ENCODE results near the gene ABCC8.

The ABCC8 gene

GRCh38 chr11:17369684-17370243 is 106.9 kb downstream of the ABCC8 start:
- Histone ChIP-seq H3K4me1 (ENCODE audit: control insufficient read depth, insufficient read depth, low read length, poor library complexity, severe bottlenecking) (no peaks in the 10 kb centered on the region), H3K4me3 (ENCODE audit: insufficient read depth, low read depth, low read length, poor library complexity, severe bottlenecking) (no peak overlapping the region), H3K27me3 (replicated peaks; ENCODE audit: control insufficient read depth, insufficient read depth, low read length, poor library complexity, severe bottlenecking) (no peaks in the 10 kb centered on the region), H3K9me3 (ENCODE audit: control insufficient read depth, low read length) (peaks cover 7% of the 10 kb centered on the region), H3K36me3 (ENCODE audit: control insufficient read depth, insufficient read depth, low read length) (no peaks in the 10 kb centered on the region), H3K27ac (ENCODE audit: insufficient read depth, low read length, poor library complexity, severe bottlenecking) (no peak overlapping the region)
- no peak for DNase-seq

- no peak for DNase-seq
- H3K36me3 ChIP-seq (ENCODE audit: control insufficient read depth, insufficient read depth, low read length) = no peaks in the 10 kb centered on the region
Measured at GRCh38 chr11:17369094-17369493, 107.6 kb downstream of the ABCC8 start.

GRCh38 chr11:17368551-17368950 is 108.1 kb downstream of the ABCC8 start:
- peaks cover 7% of the 10 kb centered on the region for H3K9me3 ChIP-seq (ENCODE audit: control insufficient read depth, low read length)
- H3K36me3 ChIP-seq (ENCODE audit: control insufficient read depth, insufficient read depth, low read length) = no peaks in the 10 kb centered on the region

More at GRCh38 chr11:17369094-17369493, 107.6 kb downstream of the ABCC8 start:
- H3K27ac ChIP-seq (ENCODE audit: insufficient read depth, low read length, poor library complexity, severe bottlenecking) = no peak overlapping the region
- H3K4me3 ChIP-seq (ENCODE audit: insufficient read depth, low read depth, low read length, poor library complexity, severe bottlenecking) = no peak overlapping the region
- peaks cover 7% of the 10 kb centered on the region for H3K9me3 ChIP-seq (ENCODE audit: control insufficient read depth, low read length)
- no peaks in the 10 kb centered on the region for H3K27me3 ChIP-seq (replicated peaks; ENCODE audit: control insufficient read depth, insufficient read depth, low read length, poor library complexity, severe bottlenecking)
- H3K4me1 ChIP-seq (ENCODE audit: control insufficient read depth, insufficient read depth, low read length, poor library complexity, severe bottlenecking) = no peaks in the 10 kb centered on the region

GRCh38 chr11:17366495-17366894 is 110.2 kb downstream of the ABCC8 start:
- Histone ChIP-seq H3K36me3 (ENCODE audit: control insufficient read depth, insufficient read depth, low read length) (no peaks in the 10 kb centered on the region), H3K9me3 (ENCODE audit: control insufficient read depth, low read length) (no peaks in the 10 kb centered on the region), H3K4me1 (ENCODE audit: control insufficient read depth, insufficient read depth, low read length, poor library complexity, severe bottlenecking) (no peaks in the 10 kb centered on the region), H3K4me3 (ENCODE audit: insufficient read depth, low read depth, low read length, poor library complexity, severe bottlenecking) (no peak overlapping the region), H3K27me3 (replicated peaks; ENCODE audit: control insufficient read depth, insufficient read depth, low read length, poor library complexity, severe bottlenecking) (no peaks in the 10 kb centered on the region), H3K27ac (ENCODE audit: insufficient read depth, low read length, poor library complexity, severe bottlenecking) (no peak overlapping the region)
- no peak for DNase-seq

More at GRCh38 chr11:17368551-17368950, 108.1 kb downstream of the ABCC8 start:
- no peaks in the 10 kb centered on the region for H3K27me3 ChIP-seq (replicated peaks; ENCODE audit: control insufficient read depth, insufficient read depth, low read length, poor library complexity, severe bottlenecking)
- no peaks in the 10 kb centered on the region for H3K4me1 ChIP-seq (ENCODE audit: control insufficient read depth, insufficient read depth, low read length, poor library complexity, severe bottlenecking)
- DNase-seq = no peak
- H3K27ac ChIP-seq (ENCODE audit: insufficient read depth, low read length, poor library complexity, severe bottlenecking) = no peak overlapping the region
- H3K4me3 ChIP-seq (ENCODE audit: insufficient read depth, low read depth, low read length, poor library complexity, severe bottlenecking) = no peak overlapping the region

GRCh38 chr11:17354601-17354991 is 122.0 kb downstream of the ABCC8 start:
- H3K27me3 ChIP-seq (replicated peaks; ENCODE audit: control insufficient read depth, insufficient read depth, low read length, poor library complexity, severe bottlenecking) = no peaks in the 10 kb centered on the region
- H3K4me3 ChIP-seq (ENCODE audit: insufficient read depth, low read depth, low read length, poor library complexity, severe bottlenecking) = no peak overlapping the region
- H3K4me1 ChIP-seq (ENCODE audit: control insufficient read depth, insufficient read depth, low read length, poor library complexity, severe bottlenecking) = peaks cover 28% of the 10 kb centered on the region
- no peaks in the 10 kb centered on the region for H3K36me3 ChIP-seq (ENCODE audit: control insufficient read depth, insufficient read depth, low read length)
- H3K27ac ChIP-seq (ENCODE audit: insufficient read depth, low read length, poor library complexity, severe bottlenecking) = no peak overlapping the region
- DNase-seq = peak; percentile 13 to 50 (median 23)
- no peaks in the 10 kb centered on the region for H3K9me3 ChIP-seq (ENCODE audit: control insufficient read depth, low read length)

- no peaks in the 10 kb centered on the region for H3K27me3 ChIP-seq (replicated peaks; ENCODE audit: control insufficient read depth, insufficient read depth, low read length, poor library complexity, severe bottlenecking)
- H3K4me3 ChIP-seq (ENCODE audit: insufficient read depth, low read depth, low read length, poor library complexity, severe bottlenecking) = peak overlapping the region; percentile 73
- DNase-seq = no peak
- H3K36me3 ChIP-seq (ENCODE audit: control insufficient read depth, insufficient read depth, low read length) = no peaks in the 10 kb centered on the region
- no peak overlapping the region for H3K27ac ChIP-seq (ENCODE audit: insufficient read depth, low read length, poor library complexity, severe bottlenecking)
- H3K4me1 ChIP-seq (ENCODE audit: control insufficient read depth, insufficient read depth, low read length, poor library complexity, severe bottlenecking) = peaks cover 28% of the 10 kb centered on the region
- no peaks in the 10 kb centered on the region for H3K9me3 ChIP-seq (ENCODE audit: control insufficient read depth, low read length)
Measured at GRCh38 chr11:17353821-17354600, 122.6 kb downstream of the ABCC8 start.

- Histone ChIP-seq H3K9me3 (ENCODE audit: control insufficient read depth, low read length) (no peaks in the 10 kb centered on the region), H3K4me1 (ENCODE audit: control insufficient read depth, insufficient read depth, low read length, poor library complexity, severe bottlenecking) (peaks cover 28% of the 10 kb centered on the region), H3K27me3 (replicated peaks; ENCODE audit: control insufficient read depth, insufficient read depth, low read length, poor library complexity, severe bottlenecking) (no peaks in the 10 kb centered on the region), H3K36me3 (ENCODE audit: control insufficient read depth, insufficient read depth, low read length) (no peaks in the 10 kb centered on the region), H3K4me3 (ENCODE audit: insufficient read depth, low read depth, low read length, poor library complexity, severe bottlenecking) (peak overlapping the region; percentile 73), H3K27ac (ENCODE audit: insufficient read depth, low read length, poor library complexity, severe bottlenecking) (peak overlapping the region; percentile 6)
- peak; percentile 34 to 47 (median 41) for DNase-seq
Measured at GRCh38 chr11:17352950-17353820, 123.5 kb downstream of the ABCC8 start.

- Histone ChIP-seq H3K9me3 (ENCODE audit: control insufficient read depth, low read length) (no peaks in the 10 kb centered on the region), H3K27me3 (replicated peaks; ENCODE audit: control insufficient read depth, insufficient read depth, low read length, poor library complexity, severe bottlenecking) (no peaks in the 10 kb centered on the region), H3K4me3 (ENCODE audit: insufficient read depth, low read depth, low read length, poor library complexity, severe bottlenecking) (peak within 1 kb of the TSS; percentile 73), H3K36me3 (ENCODE audit: control insufficient read depth, insufficient read depth, low read length) (no peaks in the 10 kb centered on the region), H3K27ac (ENCODE audit: insufficient read depth, low read length, poor library complexity, severe bottlenecking) (no peak within 1 kb of the TSS), H3K4me1 (ENCODE audit: control insufficient read depth, insufficient read depth, low read length, poor library complexity, severe bottlenecking) (peaks cover 28% of the 10 kb centered on the region)
- peak; percentile 58 to 65 (median 58) for DNase-seq
Measured at GRCh38 chr11:17351510-17352176, 125.0 kb downstream of the ABCC8 start, which contains the start of gene NCR3LG1. Gene NCR3LG1 (plus strand): TSS chr11:17351800. CDS start chr11:17351970, 170 bp downstream.

GRCh38 chr11:17351172-17351509 is 125.5 kb downstream of the ABCC8 start:
- Histone ChIP-seq H3K4me3 (ENCODE audit: insufficient read depth, low read depth, low read length, poor library complexity, severe bottlenecking) (peak overlapping the region; percentile 73), H3K9me3 (ENCODE audit: control insufficient read depth, low read length) (no peaks in the 10 kb centered on the region), H3K4me1 (ENCODE audit: control insufficient read depth, insufficient read depth, low read length, poor library complexity, severe bottlenecking) (peaks cover 28% of the 10 kb centered on the region), H3K36me3 (ENCODE audit: control insufficient read depth, insufficient read depth, low read length) (no peaks in the 10 kb centered on the region), H3K27ac (ENCODE audit: insufficient read depth, low read length, poor library complexity, severe bottlenecking) (no peak overlapping the region), H3K27me3 (replicated peaks; ENCODE audit: control insufficient read depth, insufficient read depth, low read length, poor library complexity, severe bottlenecking) (no peaks in the 10 kb centered on the region)
- no peak for DNase-seq
